K562 (cell line): ENCODE results near the gene IRAK2. TPM values are rescaled to one million over a fixed set of nuclear protein-coding genes. Genes with fewer than 3 reads are reported as not detected.

Experiments used
- CBX2 ChIP-seq: fragments of 200-600 bp; sonication (generic); IDR thresholded peaks from one replicate; pipeline ENCODE4 v1.6.1; 2012; ENCODE audit warnings: mild to moderate bottlenecking, low read length, inconsistent platforms; ENCODE audit not compliant: insufficient read depth, poor library complexity, severe bottlenecking
- CBX3 ChIP-seq, 2 experiments: IDR thresholded peaks; 1 replicate in 1 of 2; 2 replicates in 1 of 2; pipeline ENCODE4 v1.6.1; 2012; ENCODE audit warnings: inconsistent platforms in 2 of 2, low read length in 2 of 2, borderline replicate concordance in 1 of 2, control low read depth in 1 of 2
- HBP1 ChIP-seq: fragments of 450-650 bp; formaldehyde crosslinking; IDR thresholded peaks from 2 replicates; pipeline ENCODE4 v1.4.0; 2022; ENCODE audit warnings: missing genetic modification characterization
- MCM2 ChIP-seq: fragments of 450-650 bp; IDR thresholded peaks from 2 replicates; pipeline ENCODE4 v1.6.1; 2017; ENCODE audit warnings: low read depth, mild to moderate bottlenecking
- MTA1 ChIP-seq: fragments of 450-650 bp; IDR thresholded peaks from 2 replicates; pipeline ENCODE4 v1.6.1; 2017; ENCODE audit warnings: borderline replicate concordance
- NCOR1 ChIP-seq: fragments of 450-650 bp; IDR thresholded peaks from 2 replicates; pipeline ENCODE4 v1.6.1; 2016; ENCODE audit warnings: mild to moderate bottlenecking, moderate library complexity
- SMARCA4 ChIP-seq: fragments of 450-650 bp; IDR thresholded peaks from 2 replicates; pipeline ENCODE4 v1.6.1; 2016
- SNIP1 ChIP-seq: fragments of 450-650 bp; IDR thresholded peaks from 2 replicates; pipeline ENCODE4 v1.7.1; 2017; ENCODE audit warnings: low read depth, mild to moderate bottlenecking
- TAF9B ChIP-seq: fragments of 450-650 bp; IDR thresholded peaks from 2 replicates; pipeline ENCODE4 v1.6.1; 2018; ENCODE audit warnings: mild to moderate bottlenecking; ENCODE audit not compliant: partially characterized antibody
- TRIM28 ChIP-seq: fragments of 450-650 bp; IDR thresholded peaks from 2 replicates; pipeline ENCODE4 v1.6.1; 2017
- ZNF512 ChIP-seq: IDR thresholded peaks from 2 replicates; pipeline ENCODE4 v1.6.1; 2016; ENCODE audit warnings: missing genetic modification characterization, missing compliant biosample characterization
- polyA plus RNA-seq, 8 experiments: library from polyadenylated mRNA; depleted of rRNA in 4 of 8; stranded (reverse) in 5 of 8; unstranded in 3 of 8; fragments of >200 nt; fragmentation: Nextera tagmentation in 2 of 8; fragmentation: Illumina TruSeq in 1 of 8; extraction: Ambion mirVana in 2 of 8; extraction: Trizol in 1 of 8; gene quantifications; 2 replicates each; pipeline versions ENCODE4 v1.2.1 to v1.2.3, GENCODE V29; 2011 to 2014; ENCODE audit warnings: inconsistent platforms in 1 of 8, missing spikeins in 1 of 8
- total RNA-seq, 7 experiments: library from RNA; depleted of rRNA in 6 of 7; stranded (reverse); fragments of >200 nt in 6 of 7; fragmentation: Illumina TruSeq in 2 of 7; extraction: Trizol in 2 of 7; gene quantifications; 2 replicates each; pipeline versions ENCODE4 v1.2.1 to v1.2.3, GENCODE V29; 2011 to 2021; ENCODE audit warnings: low replicate concordance in 1 of 7
- TF ChIP-seq, protein P1 (sequence below): fragments of 250-450 bp; sonication (Bioruptor Pico); IDR thresholded peaks from 2 replicates; pipeline ENCODE4 v1.9.0; 2021; ENCODE audit warnings: mild to moderate bottlenecking, inconsistent platforms
- TF ChIP-seq, protein P2 (sequence below), 3 experiments: IDR thresholded peaks in 2 of 3; conservative IDR thresholded peaks in 1 of 3; 2 replicates each; pipeline ENCODE4 v1.5.1; 2011 to 2012; ENCODE audit warnings: low read length in 3 of 3, mild to moderate bottlenecking in 3 of 3, control low read depth in 2 of 3, improper control_type of control experiment in 1 of 3, inconsistent platforms in 1 of 3, low read depth in 1 of 3, mixed read lengths in 1 of 3, moderate library complexity in 1 of 3; ENCODE audit not compliant: insufficient read depth in 2 of 3
- TF ChIP-seq, protein P3 (sequence below): fragments of 250-450 bp; sonication (Bioruptor Pico); IDR thresholded peaks from 2 replicates; pipeline ENCODE4 v1.4.0; 2020; ENCODE audit warnings: mild to moderate bottlenecking, moderate library complexity

Gene IRAK2
- total and polyA plus RNA-seq, 9 of the 15 experiments (the other 6 are each of a cell fraction or from before 2014, with no cell fraction given): 0.42 to 4.4 (median 2.7) TPM

GRCh38 chr3:10173095-10173925 is 8.6 kb downstream of the IRAK2 start (continued):
- TF ChIP-seq ZNF512 (tag) (no peak), TAF9B (no peak), MTA1 (no peak; the same call in 1 of the 2 replicates), SMARCA4 (peak; percentile 86), NCOR1 (no peak), CBX2 (no peak), CBX3 (IDR thresholded peaks at IDR 0.05; ENCODE audit: borderline replicate concordance in 1 of 2, low read length in 2 of 2) (peak in 1 of 2 experiments; percentile 62; a peak in 1 of 3 replicates), HBP1 (CRISPR knock-in tag) (no peak), MCM2 (no peak), SNIP1 (no peak), TRIM28 (peak; percentile 46; the same call in 1 of the 2 replicates)
- TF ChIP-seq, protein P1, sequence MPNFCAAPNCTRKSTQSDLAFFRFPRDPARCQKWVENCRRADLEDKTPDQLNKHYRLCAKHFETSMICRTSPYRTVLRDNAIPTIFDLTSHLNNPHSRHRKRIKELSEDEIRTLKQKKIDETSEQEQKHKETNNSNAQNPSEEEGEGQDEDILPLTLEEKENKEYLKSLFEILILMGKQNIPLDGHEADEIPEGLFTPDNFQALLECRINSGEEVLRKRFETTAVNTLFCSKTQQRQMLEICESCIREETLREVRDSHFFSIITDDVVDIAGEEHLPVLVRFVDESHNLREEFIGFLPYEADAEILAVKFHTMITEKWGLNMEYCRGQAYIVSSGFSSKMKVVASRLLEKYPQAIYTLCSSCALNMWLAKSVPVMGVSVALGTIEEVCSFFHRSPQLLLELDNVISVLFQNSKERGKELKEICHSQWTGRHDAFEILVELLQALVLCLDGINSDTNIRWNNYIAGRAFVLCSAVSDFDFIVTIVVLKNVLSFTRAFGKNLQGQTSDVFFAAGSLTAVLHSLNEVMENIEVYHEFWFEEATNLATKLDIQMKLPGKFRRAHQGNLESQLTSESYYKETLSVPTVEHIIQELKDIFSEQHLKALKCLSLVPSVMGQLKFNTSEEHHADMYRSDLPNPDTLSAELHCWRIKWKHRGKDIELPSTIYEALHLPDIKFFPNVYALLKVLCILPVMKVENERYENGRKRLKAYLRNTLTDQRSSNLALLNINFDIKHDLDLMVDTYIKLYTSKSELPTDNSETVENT: no peak
- TF ChIP-seq, protein P2, sequence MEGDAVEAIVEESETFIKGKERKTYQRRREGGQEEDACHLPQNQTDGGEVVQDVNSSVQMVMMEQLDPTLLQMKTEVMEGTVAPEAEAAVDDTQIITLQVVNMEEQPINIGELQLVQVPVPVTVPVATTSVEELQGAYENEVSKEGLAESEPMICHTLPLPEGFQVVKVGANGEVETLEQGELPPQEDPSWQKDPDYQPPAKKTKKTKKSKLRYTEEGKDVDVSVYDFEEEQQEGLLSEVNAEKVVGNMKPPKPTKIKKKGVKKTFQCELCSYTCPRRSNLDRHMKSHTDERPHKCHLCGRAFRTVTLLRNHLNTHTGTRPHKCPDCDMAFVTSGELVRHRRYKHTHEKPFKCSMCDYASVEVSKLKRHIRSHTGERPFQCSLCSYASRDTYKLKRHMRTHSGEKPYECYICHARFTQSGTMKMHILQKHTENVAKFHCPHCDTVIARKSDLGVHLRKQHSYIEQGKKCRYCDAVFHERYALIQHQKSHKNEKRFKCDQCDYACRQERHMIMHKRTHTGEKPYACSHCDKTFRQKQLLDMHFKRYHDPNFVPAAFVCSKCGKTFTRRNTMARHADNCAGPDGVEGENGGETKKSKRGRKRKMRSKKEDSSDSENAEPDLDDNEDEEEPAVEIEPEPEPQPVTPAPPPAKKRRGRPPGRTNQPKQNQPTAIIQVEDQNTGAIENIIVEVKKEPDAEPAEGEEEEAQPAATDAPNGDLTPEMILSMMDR (IDR thresholded peaks at IDR 0.05 in 2 of 3, conservative IDR thresholded peaks at IDR 0.05 in 1 of 3; ENCODE audit: insufficient read depth in 2 of 3, low read depth in 1 of 3, low read length in 3 of 3): no peak
- TF ChIP-seq, protein P3, sequence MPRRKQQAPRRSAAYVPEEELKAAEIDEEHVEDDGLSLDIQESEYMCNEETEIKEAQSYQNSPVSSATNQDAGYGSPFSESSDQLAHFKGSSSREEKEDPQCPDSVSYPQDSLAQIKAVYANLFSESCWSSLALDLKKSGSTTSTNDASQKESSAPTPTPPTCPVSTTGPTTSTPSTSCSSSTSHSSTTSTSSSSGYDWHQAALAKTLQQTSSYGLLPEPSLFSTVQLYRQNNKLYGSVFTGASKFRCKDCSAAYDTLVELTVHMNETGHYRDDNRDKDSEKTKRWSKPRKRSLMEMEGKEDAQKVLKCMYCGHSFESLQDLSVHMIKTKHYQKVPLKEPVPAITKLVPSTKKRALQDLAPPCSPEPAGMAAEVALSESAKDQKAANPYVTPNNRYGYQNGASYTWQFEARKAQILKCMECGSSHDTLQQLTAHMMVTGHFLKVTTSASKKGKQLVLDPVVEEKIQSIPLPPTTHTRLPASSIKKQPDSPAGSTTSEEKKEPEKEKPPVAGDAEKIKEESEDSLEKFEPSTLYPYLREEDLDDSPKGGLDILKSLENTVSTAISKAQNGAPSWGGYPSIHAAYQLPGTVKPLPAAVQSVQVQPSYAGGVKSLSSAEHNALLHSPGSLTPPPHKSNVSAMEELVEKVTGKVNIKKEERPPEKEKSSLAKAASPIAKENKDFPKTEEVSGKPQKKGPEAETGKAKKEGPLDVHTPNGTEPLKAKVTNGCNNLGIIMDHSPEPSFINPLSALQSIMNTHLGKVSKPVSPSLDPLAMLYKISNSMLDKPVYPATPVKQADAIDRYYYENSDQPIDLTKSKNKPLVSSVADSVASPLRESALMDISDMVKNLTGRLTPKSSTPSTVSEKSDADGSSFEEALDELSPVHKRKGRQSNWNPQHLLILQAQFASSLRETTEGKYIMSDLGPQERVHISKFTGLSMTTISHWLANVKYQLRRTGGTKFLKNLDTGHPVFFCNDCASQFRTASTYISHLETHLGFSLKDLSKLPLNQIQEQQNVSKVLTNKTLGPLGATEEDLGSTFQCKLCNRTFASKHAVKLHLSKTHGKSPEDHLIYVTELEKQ (CRISPR knock-in tag): no peak
